Astrocyte of the spinal cord (primary cell): ENCODE data around the gene AARS1.
A peak's percentile ranks its signal among the peaks of the same experiment; 100 is the strongest.
"Not testable (repeated sequence)": the region's sequence is repeated elsewhere in the genome, so short reads cannot be mapped to it uniquely, and the experiment has no call there.

Experiments
- DNase-seq: peaks from one replicate; pipeline ENCODE4 v3.0.0; 2011; ENCODE audit warnings: low read depth, low spot score
- H3K4me3 ChIP-seq: 2 replicates; pipeline ENCODE4 v1.5.1; 2011; ENCODE audit warnings: low read depth, mild to moderate bottlenecking, low read length, moderate library complexity
- in situ Hi-C: cut with HindIII; loops from 2 replicates; pipeline ENCODE4 v1.10.0; 2017; ENCODE audit warnings: low sequenced_read_pairs
- TF ChIP-seq, protein P1 (sequence below): IDR thresholded peaks from 2 replicates; pipeline ENCODE4 v1.5.1; 2012; ENCODE audit warnings: low read depth, mild to moderate bottlenecking, low read length, inconsistent platforms

AARS1 gene

DNA sequence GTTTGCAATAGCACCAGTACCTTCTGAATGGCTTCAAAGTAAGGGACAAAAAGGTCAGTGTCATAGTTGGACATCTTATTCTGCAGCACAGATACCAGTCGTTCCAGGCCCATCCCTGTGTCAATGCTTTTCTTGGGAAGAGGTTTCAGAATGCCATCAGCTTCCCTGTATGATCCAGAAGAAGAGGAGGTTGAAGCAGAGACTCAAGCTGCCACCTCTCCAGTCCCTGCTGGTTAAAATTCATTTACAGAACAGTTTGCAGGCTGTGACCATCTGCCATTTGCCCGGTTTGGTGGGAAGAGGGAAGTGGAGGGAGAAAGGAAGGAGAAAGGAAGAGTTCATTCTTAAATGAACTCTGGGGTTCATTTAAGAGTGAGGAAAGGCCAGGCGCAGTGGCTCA, 19.1 kb downstream of the AARS1 start:
- DNase-seq, result no peak
- no peak overlapping the region for H3K4me3 ChIP-seq
- TF ChIP-seq, protein P1, sequence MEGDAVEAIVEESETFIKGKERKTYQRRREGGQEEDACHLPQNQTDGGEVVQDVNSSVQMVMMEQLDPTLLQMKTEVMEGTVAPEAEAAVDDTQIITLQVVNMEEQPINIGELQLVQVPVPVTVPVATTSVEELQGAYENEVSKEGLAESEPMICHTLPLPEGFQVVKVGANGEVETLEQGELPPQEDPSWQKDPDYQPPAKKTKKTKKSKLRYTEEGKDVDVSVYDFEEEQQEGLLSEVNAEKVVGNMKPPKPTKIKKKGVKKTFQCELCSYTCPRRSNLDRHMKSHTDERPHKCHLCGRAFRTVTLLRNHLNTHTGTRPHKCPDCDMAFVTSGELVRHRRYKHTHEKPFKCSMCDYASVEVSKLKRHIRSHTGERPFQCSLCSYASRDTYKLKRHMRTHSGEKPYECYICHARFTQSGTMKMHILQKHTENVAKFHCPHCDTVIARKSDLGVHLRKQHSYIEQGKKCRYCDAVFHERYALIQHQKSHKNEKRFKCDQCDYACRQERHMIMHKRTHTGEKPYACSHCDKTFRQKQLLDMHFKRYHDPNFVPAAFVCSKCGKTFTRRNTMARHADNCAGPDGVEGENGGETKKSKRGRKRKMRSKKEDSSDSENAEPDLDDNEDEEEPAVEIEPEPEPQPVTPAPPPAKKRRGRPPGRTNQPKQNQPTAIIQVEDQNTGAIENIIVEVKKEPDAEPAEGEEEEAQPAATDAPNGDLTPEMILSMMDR, result no peak
- in situ Hi-C loops, result no loop called here

DNA sequence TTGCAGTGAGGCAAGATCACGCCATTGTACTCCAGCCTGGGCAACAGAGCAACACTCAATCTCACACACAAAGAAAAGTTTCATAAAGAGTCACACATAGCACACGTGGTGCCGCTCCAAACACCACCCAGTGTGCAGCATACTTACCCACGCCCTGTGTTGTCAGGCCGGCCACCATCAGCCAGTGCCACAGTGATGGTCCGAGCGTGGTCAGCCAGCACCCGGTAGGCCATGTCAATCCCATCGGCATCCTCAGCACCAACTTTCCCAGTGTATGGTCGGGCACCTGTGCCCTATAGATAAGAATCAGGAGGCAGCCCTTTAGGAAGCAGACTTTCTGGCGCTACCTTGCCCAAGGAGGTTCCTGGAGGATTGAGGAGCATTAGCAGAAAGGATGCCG, 19.8 kb downstream of the AARS1 start:
- in situ Hi-C loops, result no loop called here

DNA sequence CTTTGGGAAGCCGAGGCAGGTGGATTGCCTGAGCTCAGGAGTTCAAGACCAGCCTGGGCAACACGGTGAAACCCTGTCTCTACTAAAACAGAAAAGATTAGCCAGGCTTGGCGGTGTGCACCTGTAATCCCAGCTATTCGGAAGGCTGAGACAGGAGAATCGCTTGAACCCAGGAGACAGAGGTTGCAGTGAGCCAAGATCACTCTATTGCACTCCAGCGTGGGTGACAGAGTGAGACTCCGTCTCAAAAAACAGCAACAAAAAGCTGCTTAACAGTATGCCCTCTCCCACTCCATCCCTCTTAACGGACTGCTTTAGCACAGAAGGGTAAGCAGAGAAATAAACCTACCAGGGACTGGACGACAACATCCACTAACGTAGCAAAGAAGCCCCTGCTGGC, 21.4 kb downstream of the AARS1 start:
- DNase-seq, H3K4me3 ChIP-seq, in situ Hi-C loops: not testable (repeated sequence)

More for the DNA sequence above, 19.8 kb downstream of the AARS1 start:
- no peak for DNase-seq
- no peak overlapping the region for H3K4me3 ChIP-seq
- TF ChIP-seq, protein P1, result no peak

DNA sequence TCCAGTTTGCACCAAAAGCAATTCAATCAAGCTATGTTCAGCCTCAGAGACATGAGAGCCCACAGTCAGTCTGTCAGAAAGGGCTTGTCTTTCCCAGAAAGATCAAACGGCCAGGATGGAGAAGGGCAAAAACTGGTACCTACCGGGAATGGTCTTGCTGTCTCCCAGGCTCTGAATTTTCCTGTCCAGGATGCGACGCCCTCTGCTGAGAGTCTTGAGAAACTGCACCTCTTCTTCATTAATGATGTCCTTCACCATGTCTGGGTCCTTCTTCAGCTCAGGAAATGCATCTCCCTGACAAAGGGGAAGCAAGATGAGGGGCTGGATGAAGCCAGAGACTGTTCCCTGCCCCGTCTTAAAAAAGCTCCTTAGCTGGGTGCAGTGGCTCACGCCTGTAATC, 21.8 kb downstream of the AARS1 start:
- TF ChIP-seq, protein P1, result peak; percentile 72
- peak; percentile 41 for DNase-seq
- H3K4me3 ChIP-seq, result no peak overlapping the region
- in situ Hi-C loops, result no loop called here

DNA sequence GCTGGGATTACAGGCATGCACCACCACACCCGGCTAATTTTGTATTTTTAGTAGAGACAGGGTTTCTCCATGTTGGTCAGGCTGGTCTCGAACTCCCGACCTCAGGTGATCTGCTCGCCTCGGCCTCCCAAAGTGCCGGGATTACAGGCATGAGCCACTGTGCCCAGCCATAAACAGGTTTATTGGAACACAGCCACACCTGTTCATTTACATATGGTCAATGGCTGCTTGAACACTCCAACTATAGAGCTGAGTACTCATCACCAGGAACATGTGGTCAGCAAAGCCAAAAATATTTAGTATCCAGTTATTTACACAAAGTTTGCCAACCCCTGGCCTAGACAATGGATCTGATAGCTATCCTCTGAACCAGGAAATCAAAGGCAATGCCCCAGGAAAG, 29.4 kb downstream of the AARS1 start:
- in situ Hi-C loops, result not testable (repeated sequence)

DNA sequence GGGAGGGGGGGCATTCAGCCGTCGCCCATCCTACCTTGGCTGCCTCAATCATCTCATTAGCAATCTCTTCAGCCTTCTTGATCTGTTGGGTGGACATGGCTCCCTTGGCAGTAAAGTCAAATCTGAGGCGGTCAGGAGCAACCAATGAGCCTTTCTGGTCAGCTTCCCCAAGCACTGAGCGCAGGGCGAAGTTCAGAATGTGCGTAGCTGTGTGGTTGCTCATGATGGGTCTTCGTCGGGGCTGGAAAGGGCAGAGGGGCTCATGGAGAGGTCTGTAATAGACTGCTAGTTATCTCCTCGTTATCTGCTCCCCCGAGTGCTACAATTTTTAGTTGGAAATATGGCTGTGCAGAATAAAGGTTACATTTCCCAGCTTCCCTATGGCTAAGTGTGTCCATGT, 30.4 kb downstream of the AARS1 start:
- no peak for DNase-seq
- no peak overlapping the region for H3K4me3 ChIP-seq
- TF ChIP-seq, protein P1, result no peak
- in situ Hi-C loops, result no loop called here

More for the DNA sequence above, 29.4 kb downstream of the AARS1 start:
- DNase-seq, H3K4me3 ChIP-seq: not testable (repeated sequence)

DNA sequence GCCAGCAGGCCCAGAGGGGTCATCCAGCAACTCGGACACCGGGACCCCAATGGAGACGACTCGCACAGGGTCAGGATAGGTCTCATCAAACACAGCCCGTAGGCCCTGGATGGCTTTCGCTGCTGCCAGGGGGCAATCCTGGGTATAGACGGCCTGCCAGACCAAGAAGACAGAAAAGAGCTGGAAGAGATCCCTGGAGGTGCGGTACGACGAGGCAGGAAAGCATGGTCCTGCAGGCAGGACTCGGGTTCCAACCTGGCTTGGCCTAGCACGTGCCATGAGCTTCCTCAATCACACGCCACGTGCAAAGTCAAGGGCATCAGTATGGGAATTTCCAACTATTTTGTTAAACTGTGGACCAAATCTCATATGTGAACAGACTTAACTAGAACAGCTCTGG, 31.2 kb downstream of the AARS1 start:
- in situ Hi-C loops, result no loop called here
- DNase-seq, result no peak
- H3K4me3 ChIP-seq, result no peak overlapping the region
- TF ChIP-seq, protein P1, result no peak

DNA sequence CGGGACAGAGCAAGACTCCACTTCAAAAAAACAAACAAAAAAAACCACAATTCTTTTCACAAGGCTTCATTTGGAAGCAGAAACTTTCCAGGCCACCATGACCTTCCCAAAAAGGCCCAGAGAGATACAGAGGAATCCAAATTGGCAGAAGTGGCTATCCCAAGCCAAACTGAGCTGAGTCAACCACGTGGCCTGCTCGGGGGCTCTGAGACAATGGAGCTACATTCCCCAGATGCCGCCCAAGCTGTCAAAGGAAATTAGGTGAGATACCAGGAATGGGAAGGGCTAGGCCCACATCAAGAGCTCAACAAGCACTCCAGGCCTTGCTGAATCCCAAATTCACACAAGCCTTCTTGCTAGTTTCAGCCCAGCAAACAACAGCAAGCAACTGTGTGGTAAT, 31.9 kb downstream of the AARS1 start:
- in situ Hi-C loops, result no loop called here
- H3K4me3 ChIP-seq, result no peak overlapping the region
- TF ChIP-seq, protein P1, result no peak
- DNase-seq, result no peak
